ENCODE data around the gene MYH6.

DNA sequence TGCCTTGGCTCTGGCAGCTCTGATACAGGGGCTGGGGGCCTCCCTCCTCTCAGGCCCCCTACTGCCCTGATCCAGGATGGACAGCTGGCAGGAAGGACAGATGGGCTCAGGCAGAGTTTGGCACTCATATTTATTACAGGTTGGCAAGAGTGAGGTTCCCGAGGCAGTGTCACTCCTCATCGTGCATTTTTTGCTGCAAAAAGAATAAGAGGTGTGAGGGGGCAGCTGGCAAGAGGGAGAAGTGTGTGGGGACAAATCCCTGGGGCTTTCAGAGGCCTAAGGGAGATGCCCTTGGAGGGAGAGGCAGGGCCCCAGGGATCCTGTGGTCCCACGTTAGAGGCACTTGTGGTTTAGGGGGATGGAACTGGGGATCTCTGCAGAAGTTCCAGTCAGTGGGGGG lies 26.2 kb downstream of the MYH6 start:
- TF ChIP-seq, protein P1, sequence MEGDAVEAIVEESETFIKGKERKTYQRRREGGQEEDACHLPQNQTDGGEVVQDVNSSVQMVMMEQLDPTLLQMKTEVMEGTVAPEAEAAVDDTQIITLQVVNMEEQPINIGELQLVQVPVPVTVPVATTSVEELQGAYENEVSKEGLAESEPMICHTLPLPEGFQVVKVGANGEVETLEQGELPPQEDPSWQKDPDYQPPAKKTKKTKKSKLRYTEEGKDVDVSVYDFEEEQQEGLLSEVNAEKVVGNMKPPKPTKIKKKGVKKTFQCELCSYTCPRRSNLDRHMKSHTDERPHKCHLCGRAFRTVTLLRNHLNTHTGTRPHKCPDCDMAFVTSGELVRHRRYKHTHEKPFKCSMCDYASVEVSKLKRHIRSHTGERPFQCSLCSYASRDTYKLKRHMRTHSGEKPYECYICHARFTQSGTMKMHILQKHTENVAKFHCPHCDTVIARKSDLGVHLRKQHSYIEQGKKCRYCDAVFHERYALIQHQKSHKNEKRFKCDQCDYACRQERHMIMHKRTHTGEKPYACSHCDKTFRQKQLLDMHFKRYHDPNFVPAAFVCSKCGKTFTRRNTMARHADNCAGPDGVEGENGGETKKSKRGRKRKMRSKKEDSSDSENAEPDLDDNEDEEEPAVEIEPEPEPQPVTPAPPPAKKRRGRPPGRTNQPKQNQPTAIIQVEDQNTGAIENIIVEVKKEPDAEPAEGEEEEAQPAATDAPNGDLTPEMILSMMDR (IDR thresholded peaks at IDR 0.05) = no peak
- no peak for TF ChIP-seq POLR2AphosphoS5 (IDR thresholded peaks at IDR 0.05; ENCODE audit: low read depth, low read length)
